AG09319 (cell line): ENCODE measurements around the gene SLC12A5.

Source experiments
- DNase-seq: peaks from one replicate; pipeline ENCODE4 v3.0.0-alpha.2; 2010; ENCODE audit warnings: low read depth; ENCODE audit errors: extremely low read depth
- TF ChIP-seq, protein P1 (sequence below): IDR thresholded peaks from 2 replicates; pipeline ENCODE4 v1.5.1; 2011; ENCODE audit warnings: low read depth, mild to moderate bottlenecking, inconsistent platforms, low read length, moderate library complexity

SLC12A5 gene

DNA sequence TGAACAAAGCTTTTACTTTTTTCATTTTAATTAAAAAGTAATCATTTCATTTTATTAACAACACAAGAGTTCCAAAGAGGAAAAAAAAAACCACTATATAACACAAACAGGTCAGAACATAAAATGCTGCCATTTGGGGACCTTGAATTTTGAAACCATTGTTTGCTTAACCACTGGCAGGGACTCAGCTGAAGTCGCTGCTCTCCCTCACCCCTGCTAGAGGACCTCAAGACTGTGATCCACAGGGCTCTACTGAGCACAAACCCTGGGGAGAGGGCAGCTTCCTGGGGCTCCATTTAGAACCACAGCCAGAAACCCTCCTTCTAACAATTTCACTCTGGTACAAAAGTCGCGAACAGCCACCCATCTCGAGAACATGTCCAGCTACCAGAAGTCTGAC lies 32.0 kb downstream of the SLC12A5 start:
- TF ChIP-seq, protein P1, sequence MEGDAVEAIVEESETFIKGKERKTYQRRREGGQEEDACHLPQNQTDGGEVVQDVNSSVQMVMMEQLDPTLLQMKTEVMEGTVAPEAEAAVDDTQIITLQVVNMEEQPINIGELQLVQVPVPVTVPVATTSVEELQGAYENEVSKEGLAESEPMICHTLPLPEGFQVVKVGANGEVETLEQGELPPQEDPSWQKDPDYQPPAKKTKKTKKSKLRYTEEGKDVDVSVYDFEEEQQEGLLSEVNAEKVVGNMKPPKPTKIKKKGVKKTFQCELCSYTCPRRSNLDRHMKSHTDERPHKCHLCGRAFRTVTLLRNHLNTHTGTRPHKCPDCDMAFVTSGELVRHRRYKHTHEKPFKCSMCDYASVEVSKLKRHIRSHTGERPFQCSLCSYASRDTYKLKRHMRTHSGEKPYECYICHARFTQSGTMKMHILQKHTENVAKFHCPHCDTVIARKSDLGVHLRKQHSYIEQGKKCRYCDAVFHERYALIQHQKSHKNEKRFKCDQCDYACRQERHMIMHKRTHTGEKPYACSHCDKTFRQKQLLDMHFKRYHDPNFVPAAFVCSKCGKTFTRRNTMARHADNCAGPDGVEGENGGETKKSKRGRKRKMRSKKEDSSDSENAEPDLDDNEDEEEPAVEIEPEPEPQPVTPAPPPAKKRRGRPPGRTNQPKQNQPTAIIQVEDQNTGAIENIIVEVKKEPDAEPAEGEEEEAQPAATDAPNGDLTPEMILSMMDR: no peak
- DNase-seq: no peak

DNA sequence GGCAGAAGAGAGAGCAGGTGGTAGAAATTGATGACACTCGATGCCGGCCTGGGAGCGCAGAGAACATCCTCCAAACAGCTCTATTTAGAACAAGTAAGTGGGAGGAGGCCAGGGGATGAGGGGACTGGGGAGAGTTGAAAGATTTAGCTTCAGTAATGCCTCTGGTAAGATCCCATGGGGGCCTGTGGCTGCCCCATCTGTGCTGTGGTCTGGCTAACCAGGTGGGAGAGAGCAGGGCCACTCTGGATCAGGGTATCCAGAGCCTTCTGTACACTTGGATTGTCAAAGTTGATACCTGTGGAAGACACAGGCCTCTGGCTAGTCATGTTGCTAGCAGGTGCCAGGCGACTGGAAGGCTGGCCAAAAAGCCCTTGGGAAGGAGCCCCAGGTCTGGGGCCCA lies 33.1 kb downstream of the SLC12A5 start:
- DNase-seq: no peak

DNA sequence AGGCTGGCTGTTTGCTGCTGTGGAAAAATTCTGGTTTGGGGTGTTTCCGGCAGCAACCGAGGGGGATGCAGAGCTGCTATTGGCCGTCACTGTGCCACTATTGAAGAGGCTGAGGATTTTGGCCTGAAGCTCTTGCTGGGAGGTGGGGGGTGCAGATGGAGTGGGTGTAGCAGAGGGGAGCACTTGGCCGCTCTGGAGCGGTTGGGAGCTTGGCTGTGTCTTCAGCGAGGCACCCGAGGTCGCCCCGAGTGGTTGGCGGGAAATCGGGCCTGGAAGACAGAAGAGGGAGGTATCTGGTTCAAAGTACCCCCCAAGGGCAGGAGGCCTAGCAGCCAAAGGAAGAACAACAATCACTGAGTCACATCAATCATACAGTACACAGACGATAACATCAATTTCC lies 33.6 kb downstream of the SLC12A5 start:
- DNase-seq: no peak
- TF ChIP-seq, protein P1: no peak

More for the DNA sequence above, 33.1 kb downstream of the SLC12A5 start:
- TF ChIP-seq, protein P1: no peak

DNA sequence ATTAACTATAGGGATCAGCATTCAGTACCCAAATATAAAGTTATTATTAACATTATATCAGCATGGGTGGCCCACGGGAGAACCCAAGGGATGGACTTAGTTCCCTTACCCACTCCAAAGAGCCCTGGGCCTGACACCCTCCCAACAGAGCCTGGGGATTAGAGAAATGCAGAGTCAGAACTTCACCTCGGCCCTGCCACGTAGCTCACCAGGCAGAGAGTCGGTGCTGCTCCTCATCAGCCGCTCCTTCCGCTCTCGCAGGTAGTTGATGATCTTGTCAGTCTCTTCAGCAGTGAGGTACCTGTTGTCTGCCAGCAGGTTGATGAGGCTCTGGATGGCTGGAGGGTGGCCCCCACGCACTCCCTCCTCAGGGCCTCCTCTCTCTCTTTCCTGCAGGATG lies 34.1 kb downstream of the SLC12A5 start:
- TF ChIP-seq, protein P1: no peak
- DNase-seq: no peak

DNA sequence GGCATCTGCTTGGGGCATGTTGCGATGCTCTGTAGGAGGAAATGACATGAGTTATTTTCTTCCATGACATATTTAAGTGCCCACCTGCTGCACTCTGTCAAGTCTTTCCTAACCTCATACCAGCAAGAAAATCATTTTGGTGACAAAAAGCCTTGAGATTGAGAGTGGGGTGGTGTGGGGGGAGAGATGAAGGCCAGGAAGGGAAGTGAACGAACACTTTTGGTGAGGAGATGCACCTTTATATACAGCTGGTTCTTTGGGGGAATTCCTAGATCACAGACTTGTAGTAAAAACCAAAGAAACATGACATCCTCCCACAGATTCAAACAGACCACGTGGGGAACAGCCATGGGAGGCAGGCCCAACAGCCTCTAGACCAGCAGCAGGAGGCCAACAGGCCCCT lies 34.6 kb downstream of the SLC12A5 start:
- no peak for DNase-seq

DNA sequence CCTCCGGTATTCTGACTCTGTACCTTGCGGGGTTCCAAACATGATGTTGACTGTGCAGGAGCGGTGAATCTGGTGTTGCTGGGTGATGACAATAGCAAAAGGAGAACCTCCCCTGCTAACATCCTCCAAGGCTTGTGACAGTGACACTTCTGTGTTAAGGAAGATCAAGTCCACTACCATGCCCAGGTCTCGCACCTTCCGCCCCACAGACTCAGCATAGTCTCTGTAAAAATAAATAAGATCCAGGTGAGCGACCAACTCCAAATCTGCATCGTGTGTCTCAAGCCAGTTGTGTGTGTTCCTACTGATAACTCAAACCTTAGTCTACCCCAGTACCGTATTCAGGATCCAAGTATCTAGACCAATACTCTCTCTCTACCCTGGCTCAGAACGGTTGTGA lies 36.0 kb downstream of the SLC12A5 start:
- DNase-seq: no peak
- TF ChIP-seq, protein P1: no peak

More for the DNA sequence above, 34.6 kb downstream of the SLC12A5 start:
- TF ChIP-seq, protein P1: no peak

DNA sequence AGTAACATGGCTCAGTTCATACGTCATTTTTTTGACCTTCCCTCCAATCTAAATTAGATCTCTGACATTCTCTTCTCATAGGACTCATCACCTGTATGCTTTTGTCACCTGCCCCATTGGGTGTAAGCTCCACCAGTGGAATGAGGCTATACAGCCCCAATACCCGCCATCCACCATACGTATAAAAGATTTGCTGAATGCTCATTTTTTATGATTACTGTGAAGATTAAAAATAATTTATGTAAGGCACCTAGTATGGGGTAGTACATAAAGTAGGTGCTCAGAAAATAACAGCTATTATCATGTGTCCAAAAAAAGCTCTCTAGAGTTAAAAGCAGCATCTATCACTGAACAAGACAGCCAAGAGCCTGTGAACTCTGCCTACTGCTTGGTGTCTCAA lies 36.7 kb downstream of the SLC12A5 start:
- TF ChIP-seq, protein P1: no peak
- DNase-seq: no peak
